ENCODE results near the gene OR10H5. TPM values are rescaled to one million over a fixed set of nuclear protein-coding genes. Genes with fewer than 3 reads are reported as not detected.

The OR10H5 gene
- total and polyA plus RNA-seq, 2 of the 13 experiments (the other 11 are each of a cell fraction or from before 2014, with no cell fraction given), result not detected

GRCh38 chr19:15825753-15826152 is 38.3 kb downstream of the OR10H5 start:
- Histone ChIP-seq H3K27me3 (ENCODE audit: control insufficient read depth in 1 of 2, insufficient read depth in 2 of 2, low read length in 2 of 2) (peaks cover 0 to 7% of the 10 kb centered on the region in 2 experiments; a peak in 1 of 5 replicates), H3K79me2 (ENCODE audit: insufficient read depth, low read length) (no peaks in the 10 kb centered on the region), H3K9ac (ENCODE audit: insufficient read depth, low read depth, low read length) (no peak overlapping the region), H3K4me2 (ENCODE audit: low read depth, low read length) (no peak overlapping the region), H3K27ac (ENCODE audit: extremely low read length, insufficient read depth, low read length) (no peak overlapping the region), H3K4me1 (ENCODE audit: insufficient read depth, low read length) (peaks cover 11% of the 10 kb centered on the region; the same call in 1 of the 2 replicates), H3K4me3 (replicated peaks in 1 of 3; ENCODE audit: insufficient read depth in 1 of 3, low read depth in 2 of 3, low read length in 3 of 3) (no peak overlapping the region), H3K36me3 (replicated peaks in 1 of 2; ENCODE audit: control insufficient read depth in 1 of 2, insufficient read depth in 2 of 2, low read length in 2 of 2) (no peaks in the 10 kb centered on the region), H2AFZ (ENCODE audit: low read length) (no peak overlapping the region), H4K20me1 (ENCODE audit: insufficient read depth, low read length) (no peaks in the 10 kb centered on the region), H3K9me3 (ENCODE audit: low read length) (no peaks in the 10 kb centered on the region)
- TF ChIP-seq SOX6 (IDR thresholded peaks at IDR 0.05) (no peak), SOX6 (CRISPR knock-in tag; IDR thresholded peaks at IDR 0.05) (no peak), MXD1 (CRISPR knock-in tag; IDR thresholded peaks at IDR 0.05) (no peak), ZNF614 (CRISPR knock-in tag; IDR thresholded peaks at IDR 0.05; ENCODE audit: borderline replicate concordance) (no peak), BHLHE40 (IDR thresholded peaks at IDR 0.05; ENCODE audit: low read length) (no peak), ZNF460 (CRISPR knock-in tag; IDR thresholded peaks at IDR 0.05; ENCODE audit: borderline replicate concordance) (no peak), TBX3 (IDR thresholded peaks at IDR 0.05; ENCODE audit: borderline replicate concordance) (no peak), ZHX1 (CRISPR knock-in tag; IDR thresholded peaks at IDR 0.05; ENCODE audit: low read depth) (no peak), TAF1 (CRISPR knock-in tag; IDR thresholded peaks at IDR 0.05) (no peak), HOMEZ (CRISPR knock-in tag; IDR thresholded peaks at IDR 0.05; ENCODE audit: low read depth) (no peak), FOXA3 (CRISPR knock-in tag; IDR thresholded peaks at IDR 0.05) (no peak), ZBTB33 (CRISPR knock-in tag; IDR thresholded peaks at IDR 0.05) (no peak), RBM22 (optimal IDR thresholded peaks at IDR 0.05; ENCODE audit: low read length) (no peak), ZNF17 (CRISPR knock-in tag; IDR thresholded peaks at IDR 0.05) (no peak)
- in situ Hi-C loops (cut with HindIII; ENCODE audit: extremely low pct_ligation_motif_present, low pct_unique_long_range_greater_than_20kb), result no loop called here
- 78% methylated on average over 1 of the region's 1 CpG for WGBS (ENCODE audit: low lambda C conversion rate)
- DNase-seq (ENCODE audit: low spot score) (no peak), FAIRE-seq (no peak), ATAC-seq (no peak)
- CTCF ChIA-PET (ENCODE audit: low intra/inter-chr PET ratio, low total read pairs), result no interaction called here
- POLR2A ChIA-PET, result no interaction called here
- intact Hi-C loops (cut with micrococcal nuclease; ENCODE audit: unreplicated experiment), result no loop called here
- no TSS peak for BruUV-seq (replicated peaks)
